Endodermal cell (in vitro differentiated cells): ENCODE measurements around the gene CDKN1C. TPM values are rescaled to one million over a fixed set of nuclear protein-coding genes. Genes with fewer than 3 reads are reported as not detected.

Source experiments
- DNase-seq: peaks from one replicate; pipeline ENCODE4 v3.0.0-alpha.2; 2017
- H3K27ac ChIP-seq: 2 replicates; pipeline ENCODE4 v1.5.1; 2013; ENCODE audit warnings: mild to moderate bottlenecking, low read depth, low read length, moderate library complexity
- H3K27me3 ChIP-seq: 2 replicates; pipeline ENCODE4 v1.6.1; 2013; ENCODE audit warnings: mild to moderate bottlenecking, low read length, moderate library complexity; ENCODE audit not compliant: insufficient read depth, control insufficient read depth, poor library complexity, severe bottlenecking
- H3K36me3 ChIP-seq: 2 replicates; pipeline ENCODE4 v1.7.0; 2013; ENCODE audit warnings: mild to moderate bottlenecking, low read length, moderate library complexity; ENCODE audit not compliant: control insufficient read depth, insufficient read depth
- H3K4me1 ChIP-seq: one replicate; pipeline ENCODE4 v1.7.0; 2013; ENCODE audit warnings: low read length; ENCODE audit not compliant: control insufficient read depth, insufficient read depth
- H3K4me3 ChIP-seq: 2 replicates; pipeline ENCODE4 v1.5.1; 2013; ENCODE audit warnings: mild to moderate bottlenecking, low read length, moderate library complexity
- H3K9ac ChIP-seq: 2 replicates; pipeline ENCODE4 v1.6.1; 2013; ENCODE audit warnings: mild to moderate bottlenecking, low read length, moderate library complexity; ENCODE audit not compliant: poor library complexity, severe bottlenecking; ENCODE audit errors: extremely low read depth
- H3K9me3 ChIP-seq: 2 replicates; pipeline ENCODE4 v1.6.1; 2013; ENCODE audit warnings: mild to moderate bottlenecking, low read length, moderate library complexity; ENCODE audit not compliant: control insufficient read depth
- H3K27ac Mint-ChIP-seq: 2 replicates; pipeline ENCODE4 v1.8.0; 2020; ENCODE audit warnings: mixed read lengths
- H3K27me3 Mint-ChIP-seq: 2 replicates; pipeline ENCODE4 v1.8.0; 2021; ENCODE audit warnings: mild to moderate bottlenecking, mixed read lengths; ENCODE audit not compliant: insufficient read depth
- H3K36me3 Mint-ChIP-seq: 2 replicates; pipeline ENCODE4 v1.8.0; 2020; ENCODE audit warnings: low read depth, mixed read lengths
- H3K4me1 Mint-ChIP-seq: 2 replicates; pipeline ENCODE4 v1.8.0; 2020; ENCODE audit warnings: mixed read lengths
- H3K4me3 Mint-ChIP-seq: 2 replicates; pipeline ENCODE4 v1.8.0; 2020; ENCODE audit warnings: mild to moderate bottlenecking, moderate library complexity, mixed read lengths
- H3K9me3 Mint-ChIP-seq: 2 replicates; pipeline ENCODE4 v1.8.0; 2020; ENCODE audit warnings: mild to moderate bottlenecking, mixed read lengths
- CTCF ChIP-seq: fragments of 200-600 bp; sonication (generic); conservative IDR thresholded peaks from 2 replicates; pipeline ENCODE4 v1.5.0; 2021; ENCODE audit warnings: antibody characterized with exemption, mild to moderate bottlenecking
- WGBS, 2 experiments: methylation state at CpG; one replicate each; pipeline versions ENCODE4 v1.1.5 to v1.1.7; 2013; ENCODE audit warnings: missing lambda C conversion rate in 2 of 2, mixed read lengths in 1 of 2; ENCODE audit not compliant: insufficient coverage in 1 of 2, insufficient read length in 1 of 2; 5-methylcytosine and 5-hydroxymethylcytosine counted together
- total RNA-seq, 2 donors: library from RNA; stranded (reverse); fragmentation: NEBNext Ultra II Directional in 1 of 2; extraction: Animal tissue kit (Norgen Biotek cat#: 25700) in 1 of 2; gene quantifications; 2 replicates in 1 of 2; 3 replicates in 1 of 2; pipeline ENCODE4 v1.2.1, GENCODE V29; 2021

Gene CDKN1C
- total RNA-seq, 2 donors from 2014 or later, result 37.6 to 60.9 TPM

GRCh38 chr11:2844996-2845395 is 40.6 kb downstream of the CDKN1C start:
- H3K27ac Mint-ChIP-seq, result no peak overlapping the region
- no peaks in the 10 kb centered on the region for H3K4me1 ChIP-seq
- 89 to 96% methylated on average over 7 to 12 of the region's 12 CpGs for WGBS, 2 experiments
- H3K4me3 Mint-ChIP-seq, result no peak overlapping the region
- no peak overlapping the region for H3K4me3 ChIP-seq
- no peak overlapping the region for H3K9ac ChIP-seq
- no peak for DNase-seq
- no peaks in the 10 kb centered on the region for H3K36me3 Mint-ChIP-seq
- H3K36me3 ChIP-seq, result no peaks in the 10 kb centered on the region
- no peaks in the 10 kb centered on the region for H3K9me3 Mint-ChIP-seq
- peaks cover 2% of the 10 kb centered on the region for H3K4me1 Mint-ChIP-seq
- no peaks in the 10 kb centered on the region for H3K9me3 ChIP-seq
- no peak overlapping the region for H3K27ac ChIP-seq
- TF ChIP-seq CTCF, result no peak
- no peaks in the 10 kb centered on the region for H3K27me3 ChIP-seq
- H3K27me3 Mint-ChIP-seq, result peaks cover 31% of the 10 kb centered on the region

- Histone ChIP-seq H3K27me3 (no peaks in the 10 kb centered on the region), H3K9me3 (no peaks in the 10 kb centered on the region), H3K27ac (no peak overlapping the region), H3K4me1 (no peaks in the 10 kb centered on the region), H3K9ac (no peak overlapping the region), H3K4me3 (no peak overlapping the region), H3K36me3 (no peaks in the 10 kb centered on the region)
- no peak for DNase-seq
- peaks cover 37% of the 10 kb centered on the region for H3K27me3 Mint-ChIP-seq
- no peak overlapping the region for H3K4me3 Mint-ChIP-seq
- TF ChIP-seq CTCF, result no peak
- no peak overlapping the region for H3K27ac Mint-ChIP-seq
- 86 to 88% methylated on average over 12 to 19 of the region's 19 CpGs for WGBS, 2 experiments
- H3K4me1 Mint-ChIP-seq, result peaks cover 9% of the 10 kb centered on the region
- no peaks in the 10 kb centered on the region for H3K36me3 Mint-ChIP-seq
- H3K9me3 Mint-ChIP-seq, result no peaks in the 10 kb centered on the region
Observed at GRCh38 chr11:2844116-2844842, 41.3 kb downstream of the CDKN1C start.

GRCh38 chr11:2843551-2843950 is 42.0 kb downstream of the CDKN1C start:
- Histone ChIP-seq H3K9me3 (no peaks in the 10 kb centered on the region), H3K4me3 (no peak overlapping the region), H3K4me1 (no peaks in the 10 kb centered on the region), H3K36me3 (no peaks in the 10 kb centered on the region), H3K27ac (no peak overlapping the region), H3K27me3 (no peaks in the 10 kb centered on the region), H3K9ac (no peak overlapping the region)
- DNase-seq, result no peak
- WGBS, 2 experiments, result 92% methylated on average over 7 to 14 of the region's 14 CpGs
- Mint-ChIP-seq H3K9me3 (no peaks in the 10 kb centered on the region), H3K27me3 (peaks cover 35% of the 10 kb centered on the region), H3K27ac (no peak overlapping the region), H3K4me1 (peaks cover 10% of the 10 kb centered on the region), H3K36me3 (no peaks in the 10 kb centered on the region), H3K4me3 (no peak overlapping the region)
- no peak for TF ChIP-seq CTCF
